WTC11 (cell line): ENCODE results near the gene ETV6. TPM values are rescaled to one million over a fixed set of nuclear protein-coding genes. Genes with fewer than 3 reads are reported as not detected.

ENCODE experiments used
- ATAC-seq: fragments of 200-7000 bp; cut with Tn5 transposase; 2 replicates; pipeline ENCODE4 v1.10.0; 2021; ENCODE audit warnings: mild to moderate bottlenecking, moderate library complexity
- CTCF ChIA-PET: fragments of 300-600 bp; sonication (Branson Sonifier 250); formaldehyde crosslinking; loops from one replicate; lab custom pipeline; 2021; ENCODE audit warnings: antibody characterized with exemption; lab: Charles Lee
- POLR2A ChIA-PET: fragments of 350-600 bp; sonication (Branson Sonifier 250); formaldehyde crosslinking; loops from one replicate; lab custom pipeline; 2021; ENCODE audit warnings: antibody characterized with exemption; lab: Charles Lee
- DNase-seq: peaks from one replicate; pipeline ENCODE4 v3.0.0; 2021; ENCODE audit warnings: low spot score
- H3K27ac Mint-ChIP-seq: 2 replicates; pipeline ENCODE4 v1.8.0; 2021; ENCODE audit warnings: mixed read lengths
- H3K27me3 Mint-ChIP-seq: 2 replicates; pipeline ENCODE4 v1.8.0; 2021; ENCODE audit warnings: low read depth, mild to moderate bottlenecking, moderate library complexity, mixed read lengths
- H3K36me3 Mint-ChIP-seq: 2 replicates; pipeline ENCODE4 v1.8.0; 2021; ENCODE audit warnings: mixed read lengths
- H3K4me1 Mint-ChIP-seq: 2 replicates; pipeline ENCODE4 v1.8.0; 2022; ENCODE audit warnings: mixed read lengths
- H3K4me3 Mint-ChIP-seq: 2 replicates; pipeline ENCODE4 v1.8.0; 2021; ENCODE audit warnings: mild to moderate bottlenecking, moderate library complexity, mixed read lengths
- H3K9me3 Mint-ChIP-seq: 2 replicates; pipeline ENCODE4 v1.8.0; 2021; ENCODE audit warnings: mixed read lengths
- EMX1 ChIP-seq: fragments of 250-450 bp; sonication (Bioruptor Pico); IDR thresholded peaks from 2 replicates; pipeline ENCODE4 v1.8.0; 2021; ENCODE audit warnings: mild to moderate bottlenecking
- FOXP1 ChIP-seq: sonication (generic); formaldehyde crosslinking; IDR thresholded peaks from 2 replicates; pipeline ENCODE4 v1.8.0; 2022; ENCODE audit warnings: missing genetic modification reagents, mild to moderate bottlenecking, moderate library complexity, borderline replicate concordance
- GABPB1 ChIP-seq: sonication (generic); formaldehyde crosslinking; IDR thresholded peaks from 2 replicates; pipeline ENCODE4 v1.8.1; 2023; ENCODE audit warnings: mild to moderate bottlenecking, missing genetic modification reagents
- JUN ChIP-seq: sonication (generic); formaldehyde crosslinking; IDR thresholded peaks from 2 replicates; pipeline ENCODE4 v1.8.0; 2023; ENCODE audit warnings: mild to moderate bottlenecking, missing genetic modification reagents
- NFE2L1 ChIP-seq: sonication (generic); formaldehyde crosslinking; IDR thresholded peaks from 2 replicates; pipeline ENCODE4 v1.8.1; 2023; ENCODE audit warnings: missing genetic modification reagents
- NR1H2 ChIP-seq: sonication (generic); formaldehyde crosslinking; IDR thresholded peaks from 2 replicates; pipeline ENCODE4 v1.9.0; 2021; ENCODE audit warnings: mild to moderate bottlenecking, moderate library complexity, missing genetic modification reagents
- SMAD3 ChIP-seq: sonication (generic); formaldehyde crosslinking; IDR thresholded peaks from 2 replicates; pipeline ENCODE4 v1.8.0; 2022; ENCODE audit warnings: missing genetic modification reagents, mild to moderate bottlenecking, borderline replicate concordance
- SMAD4 ChIP-seq: sonication (generic); formaldehyde crosslinking; IDR thresholded peaks from 2 replicates; pipeline ENCODE4 v1.8.0; 2022; ENCODE audit warnings: mild to moderate bottlenecking, missing genetic modification reagents
- ZNF121 ChIP-seq: sonication (generic); formaldehyde crosslinking; IDR thresholded peaks from 2 replicates; pipeline ENCODE4 v1.8.0; 2023; ENCODE audit warnings: missing genetic modification reagents
- ZNF219 ChIP-seq: sonication (generic); formaldehyde crosslinking; IDR thresholded peaks from 2 replicates; pipeline ENCODE4 v1.8.0; 2023; ENCODE audit warnings: missing genetic modification reagents, mild to moderate bottlenecking, borderline replicate concordance
- ZNF671 ChIP-seq: fragments of 250-450 bp; sonication (Bioruptor Pico); IDR thresholded peaks from 2 replicates; pipeline ENCODE4 v1.8.0; 2021; ENCODE audit warnings: mild to moderate bottlenecking
- total RNA-seq: library from RNA; stranded (reverse); gene quantifications from 3 replicates; pipeline ENCODE4 v1.2.3, GENCODE V29; 2021
- TF ChIP-seq, protein P1 (sequence below): sonication (generic); formaldehyde crosslinking; IDR thresholded peaks from 2 replicates; pipeline ENCODE4 v1.8.0; 2022; ENCODE audit warnings: mild to moderate bottlenecking, missing genetic modification reagents
- TF ChIP-seq, protein P2 (sequence below): sonication (generic); formaldehyde crosslinking; IDR thresholded peaks from 2 replicates; pipeline ENCODE4 v1.8.1; 2022; ENCODE audit warnings: missing genetic modification reagents, borderline replicate concordance
- TF ChIP-seq, protein P3 (sequence below): sonication (generic); formaldehyde crosslinking; IDR thresholded peaks from 2 replicates; pipeline ENCODE4 v1.8.1; 2023; ENCODE audit warnings: mild to moderate bottlenecking, missing genetic modification reagents
- TF ChIP-seq, protein P4 (sequence below): sonication (generic); formaldehyde crosslinking; IDR thresholded peaks from 2 replicates; pipeline ENCODE4 v1.8.0; 2023; ENCODE audit warnings: missing genetic modification reagents
- TF ChIP-seq, protein P5 (sequence below): sonication (generic); formaldehyde crosslinking; IDR thresholded peaks from 2 replicates; pipeline ENCODE4 v1.8.0; 2022; ENCODE audit warnings: missing genetic modification reagents
- TF ChIP-seq, protein P6 (sequence below): sonication (generic); formaldehyde crosslinking; IDR thresholded peaks from 2 replicates; pipeline ENCODE4 v1.8.0; 2022; ENCODE audit warnings: mild to moderate bottlenecking, missing genetic modification reagents
- TF ChIP-seq, protein P7 (sequence below): fragments of 250-450 bp; sonication (Bioruptor Pico); IDR thresholded peaks from 2 replicates; pipeline ENCODE4 v2.1.2; 2022; ENCODE audit warnings: mild to moderate bottlenecking, moderate library complexity
- TF ChIP-seq, protein P8 (sequence below): fragments of 200-600 bp; IDR thresholded peaks from 2 replicates; pipeline ENCODE4 v1.8.0; 2022; ENCODE audit warnings: antibody characterized with exemption
- TF ChIP-seq, protein P9 (sequence below): sonication (generic); formaldehyde crosslinking; conservative IDR thresholded peaks from 2 replicates; pipeline ENCODE4 v1.8.1; 2023; ENCODE audit warnings: mild to moderate bottlenecking, low read depth, missing genetic modification reagents, moderate library complexity

The ETV6 gene
- total RNA-seq, 1 experiment from 2014 or later, result 23.5 TPM

DNA sequence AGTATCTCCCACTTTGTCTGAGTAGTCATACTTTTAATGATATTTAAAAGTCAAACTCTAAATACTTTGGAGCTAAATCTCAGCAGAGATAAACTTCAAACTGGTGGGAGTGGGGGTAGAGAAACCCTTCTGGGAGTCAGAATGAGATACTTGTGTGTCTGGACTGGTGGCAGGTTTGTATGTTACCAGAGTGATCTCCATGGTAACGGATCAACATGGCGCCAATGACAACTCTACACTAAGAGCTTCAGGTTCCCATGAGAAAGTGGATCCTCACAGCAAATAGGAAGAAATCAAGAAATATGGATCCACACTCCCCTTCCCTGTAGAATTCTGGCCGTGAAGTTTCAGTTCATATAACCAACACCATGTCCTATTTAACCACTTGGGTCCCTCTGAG is 121.9 kb downstream of the ETV6 start (continued):
- TF ChIP-seq, protein P1, sequence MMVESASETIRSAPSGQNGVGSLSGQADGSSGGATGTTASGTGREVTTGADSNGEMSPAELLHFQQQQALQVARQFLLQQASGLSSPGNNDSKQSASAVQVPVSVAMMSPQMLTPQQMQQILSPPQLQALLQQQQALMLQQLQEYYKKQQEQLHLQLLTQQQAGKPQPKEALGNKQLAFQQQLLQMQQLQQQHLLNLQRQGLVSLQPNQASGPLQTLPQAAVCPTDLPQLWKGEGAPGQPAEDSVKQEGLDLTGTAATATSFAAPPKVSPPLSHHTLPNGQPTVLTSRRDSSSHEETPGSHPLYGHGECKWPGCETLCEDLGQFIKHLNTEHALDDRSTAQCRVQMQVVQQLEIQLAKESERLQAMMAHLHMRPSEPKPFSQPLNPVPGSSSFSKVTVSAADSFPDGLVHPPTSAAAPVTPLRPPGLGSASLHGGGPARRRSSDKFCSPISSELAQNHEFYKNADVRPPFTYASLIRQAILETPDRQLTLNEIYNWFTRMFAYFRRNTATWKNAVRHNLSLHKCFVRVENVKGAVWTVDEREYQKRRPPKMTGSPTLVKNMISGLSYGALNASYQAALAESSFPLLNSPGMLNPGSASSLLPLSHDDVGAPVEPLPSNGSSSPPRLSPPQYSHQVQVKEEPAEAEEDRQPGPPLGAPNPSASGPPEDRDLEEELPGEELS, result no peak
- TF ChIP-seq, protein P2, sequence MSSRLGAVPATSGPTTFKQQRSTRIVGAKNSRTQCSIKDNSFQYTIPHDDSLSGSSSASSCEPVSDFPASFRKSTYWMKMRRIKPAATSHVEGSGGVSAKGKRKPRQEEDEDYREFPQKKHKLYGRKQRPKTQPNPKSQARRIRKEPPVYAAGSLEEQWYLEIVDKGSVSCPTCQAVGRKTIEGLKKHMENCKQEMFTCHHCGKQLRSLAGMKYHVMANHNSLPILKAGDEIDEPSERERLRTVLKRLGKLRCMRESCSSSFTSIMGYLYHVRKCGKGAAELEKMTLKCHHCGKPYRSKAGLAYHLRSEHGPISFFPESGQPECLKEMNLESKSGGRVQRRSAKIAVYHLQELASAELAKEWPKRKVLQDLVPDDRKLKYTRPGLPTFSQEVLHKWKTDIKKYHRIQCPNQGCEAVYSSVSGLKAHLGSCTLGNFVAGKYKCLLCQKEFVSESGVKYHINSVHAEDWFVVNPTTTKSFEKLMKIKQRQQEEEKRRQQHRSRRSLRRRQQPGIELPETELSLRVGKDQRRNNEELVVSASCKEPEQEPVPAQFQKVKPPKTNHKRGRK (CRISPR knock-in tag), result no peak
- TF ChIP-seq, protein P3, sequence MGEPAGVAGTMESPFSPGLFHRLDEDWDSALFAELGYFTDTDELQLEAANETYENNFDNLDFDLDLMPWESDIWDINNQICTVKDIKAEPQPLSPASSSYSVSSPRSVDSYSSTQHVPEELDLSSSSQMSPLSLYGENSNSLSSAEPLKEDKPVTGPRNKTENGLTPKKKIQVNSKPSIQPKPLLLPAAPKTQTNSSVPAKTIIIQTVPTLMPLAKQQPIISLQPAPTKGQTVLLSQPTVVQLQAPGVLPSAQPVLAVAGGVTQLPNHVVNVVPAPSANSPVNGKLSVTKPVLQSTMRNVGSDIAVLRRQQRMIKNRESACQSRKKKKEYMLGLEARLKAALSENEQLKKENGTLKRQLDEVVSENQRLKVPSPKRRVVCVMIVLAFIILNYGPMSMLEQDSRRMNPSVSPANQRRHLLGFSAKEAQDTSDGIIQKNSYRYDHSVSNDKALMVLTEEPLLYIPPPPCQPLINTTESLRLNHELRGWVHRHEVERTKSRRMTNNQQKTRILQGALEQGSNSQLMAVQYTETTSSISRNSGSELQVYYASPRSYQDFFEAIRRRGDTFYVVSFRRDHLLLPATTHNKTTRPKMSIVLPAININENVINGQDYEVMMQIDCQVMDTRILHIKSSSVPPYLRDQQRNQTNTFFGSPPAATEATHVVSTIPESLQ, result no peak
- TF ChIP-seq SMAD3 (no peak), EMX1 (CRISPR knock-in tag) (no peak), GABPB1 (no peak)
- TF ChIP-seq, protein P4, sequence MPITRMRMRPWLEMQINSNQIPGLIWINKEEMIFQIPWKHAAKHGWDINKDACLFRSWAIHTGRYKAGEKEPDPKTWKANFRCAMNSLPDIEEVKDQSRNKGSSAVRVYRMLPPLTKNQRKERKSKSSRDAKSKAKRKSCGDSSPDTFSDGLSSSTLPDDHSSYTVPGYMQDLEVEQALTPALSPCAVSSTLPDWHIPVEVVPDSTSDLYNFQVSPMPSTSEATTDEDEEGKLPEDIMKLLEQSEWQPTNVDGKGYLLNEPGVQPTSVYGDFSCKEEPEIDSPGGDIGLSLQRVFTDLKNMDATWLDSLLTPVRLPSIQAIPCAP, result no peak
- TF ChIP-seq, all 79 proteins: peak for 0

DNA sequence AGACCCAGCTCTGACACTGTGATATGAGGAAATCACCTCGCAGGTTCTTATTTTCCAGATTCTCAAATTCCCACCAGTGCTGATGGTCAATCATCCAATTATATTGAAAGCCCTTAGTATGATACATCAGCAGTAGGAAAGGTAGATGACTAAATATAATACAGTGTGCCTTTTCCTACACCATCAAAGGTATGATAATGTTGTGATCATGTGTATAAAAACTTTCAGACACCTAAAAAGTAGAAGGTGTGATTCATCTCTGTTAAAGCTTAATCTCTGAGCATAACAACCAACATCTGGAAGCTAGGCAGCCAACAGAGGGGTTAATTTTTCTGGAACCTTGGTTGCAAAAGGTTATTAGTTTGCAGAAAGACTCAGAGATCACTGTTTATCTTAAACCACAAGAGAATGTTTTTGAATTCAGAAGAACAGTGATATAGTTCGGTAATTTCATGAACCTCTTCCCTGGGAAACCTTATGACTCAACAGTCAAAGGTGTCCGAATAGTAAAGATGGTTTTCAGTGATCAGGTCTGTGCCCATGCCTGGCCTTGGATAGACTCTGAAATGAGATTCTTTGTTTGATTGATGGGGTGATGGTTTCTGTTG is 122.5 kb downstream of the ETV6 start:
- TF ChIP-seq, protein P5, sequence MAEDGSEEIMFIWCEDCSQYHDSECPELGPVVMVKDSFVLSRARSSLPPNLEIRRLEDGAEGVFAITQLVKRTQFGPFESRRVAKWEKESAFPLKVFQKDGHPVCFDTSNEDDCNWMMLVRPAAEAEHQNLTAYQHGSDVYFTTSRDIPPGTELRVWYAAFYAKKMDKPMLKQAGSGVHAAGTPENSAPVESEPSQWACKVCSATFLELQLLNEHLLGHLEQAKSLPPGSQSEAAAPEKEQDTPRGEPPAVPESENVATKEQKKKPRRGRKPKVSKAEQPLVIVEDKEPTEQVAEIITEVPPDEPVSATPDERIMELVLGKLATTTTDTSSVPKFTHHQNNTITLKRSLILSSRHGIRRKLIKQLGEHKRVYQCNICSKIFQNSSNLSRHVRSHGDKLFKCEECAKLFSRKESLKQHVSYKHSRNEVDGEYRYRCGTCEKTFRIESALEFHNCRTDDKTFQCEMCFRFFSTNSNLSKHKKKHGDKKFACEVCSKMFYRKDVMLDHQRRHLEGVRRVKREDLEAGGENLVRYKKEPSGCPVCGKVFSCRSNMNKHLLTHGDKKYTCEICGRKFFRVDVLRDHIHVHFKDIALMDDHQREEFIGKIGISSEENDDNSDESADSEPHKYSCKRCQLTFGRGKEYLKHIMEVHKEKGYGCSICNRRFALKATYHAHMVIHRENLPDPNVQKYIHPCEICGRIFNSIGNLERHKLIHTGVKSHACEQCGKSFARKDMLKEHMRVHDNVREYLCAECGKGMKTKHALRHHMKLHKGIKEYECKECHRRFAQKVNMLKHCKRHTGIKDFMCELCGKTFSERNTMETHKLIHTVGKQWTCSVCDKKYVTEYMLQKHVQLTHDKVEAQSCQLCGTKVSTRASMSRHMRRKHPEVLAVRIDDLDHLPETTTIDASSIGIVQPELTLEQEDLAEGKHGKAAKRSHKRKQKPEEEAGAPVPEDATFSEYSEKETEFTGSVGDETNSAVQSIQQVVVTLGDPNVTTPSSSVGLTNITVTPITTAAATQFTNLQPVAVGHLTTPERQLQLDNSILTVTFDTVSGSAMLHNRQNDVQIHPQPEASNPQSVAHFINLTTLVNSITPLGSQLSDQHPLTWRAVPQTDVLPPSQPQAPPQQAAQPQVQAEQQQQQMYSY (CRISPR knock-in tag), result no peak
- TF ChIP-seq, protein P6, sequence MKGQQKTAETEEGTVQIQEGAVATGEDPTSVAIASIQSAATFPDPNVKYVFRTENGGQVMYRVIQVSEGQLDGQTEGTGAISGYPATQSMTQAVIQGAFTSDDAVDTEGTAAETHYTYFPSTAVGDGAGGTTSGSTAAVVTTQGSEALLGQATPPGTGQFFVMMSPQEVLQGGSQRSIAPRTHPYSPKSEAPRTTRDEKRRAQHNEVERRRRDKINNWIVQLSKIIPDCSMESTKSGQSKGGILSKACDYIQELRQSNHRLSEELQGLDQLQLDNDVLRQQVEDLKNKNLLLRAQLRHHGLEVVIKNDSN (CRISPR knock-in tag), result no peak
- TF ChIP-seq SMAD4 (no peak), FOXP1 (CRISPR knock-in tag) (no peak), NFE2L1 (CRISPR knock-in tag) (no peak), ZNF671 (CRISPR knock-in tag) (no peak), NR1H2 (CRISPR knock-in tag) (no peak), ZNF121 (CRISPR knock-in tag) (no peak), ZNF219 (CRISPR knock-in tag) (no peak), JUN (CRISPR knock-in tag) (no peak)
- TF ChIP-seq, protein P7, sequence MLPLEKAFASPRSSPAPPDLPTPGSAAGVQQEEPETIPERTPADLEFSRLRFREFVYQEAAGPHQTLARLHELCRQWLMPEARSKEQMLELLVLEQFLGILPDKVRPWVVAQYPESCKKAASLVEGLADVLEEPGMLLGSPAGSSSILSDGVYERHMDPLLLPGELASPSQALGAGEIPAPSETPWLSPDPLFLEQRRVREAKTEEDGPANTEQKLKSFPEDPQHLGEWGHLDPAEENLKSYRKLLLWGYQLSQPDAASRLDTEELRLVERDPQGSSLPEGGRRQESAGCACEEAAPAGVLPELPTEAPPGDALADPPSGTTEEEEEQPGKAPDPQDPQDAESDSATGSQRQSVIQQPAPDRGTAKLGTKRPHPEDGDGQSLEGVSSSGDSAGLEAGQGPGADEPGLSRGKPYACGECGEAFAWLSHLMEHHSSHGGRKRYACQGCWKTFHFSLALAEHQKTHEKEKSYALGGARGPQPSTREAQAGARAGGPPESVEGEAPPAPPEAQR, result no peak
- TF ChIP-seq, protein P8, sequence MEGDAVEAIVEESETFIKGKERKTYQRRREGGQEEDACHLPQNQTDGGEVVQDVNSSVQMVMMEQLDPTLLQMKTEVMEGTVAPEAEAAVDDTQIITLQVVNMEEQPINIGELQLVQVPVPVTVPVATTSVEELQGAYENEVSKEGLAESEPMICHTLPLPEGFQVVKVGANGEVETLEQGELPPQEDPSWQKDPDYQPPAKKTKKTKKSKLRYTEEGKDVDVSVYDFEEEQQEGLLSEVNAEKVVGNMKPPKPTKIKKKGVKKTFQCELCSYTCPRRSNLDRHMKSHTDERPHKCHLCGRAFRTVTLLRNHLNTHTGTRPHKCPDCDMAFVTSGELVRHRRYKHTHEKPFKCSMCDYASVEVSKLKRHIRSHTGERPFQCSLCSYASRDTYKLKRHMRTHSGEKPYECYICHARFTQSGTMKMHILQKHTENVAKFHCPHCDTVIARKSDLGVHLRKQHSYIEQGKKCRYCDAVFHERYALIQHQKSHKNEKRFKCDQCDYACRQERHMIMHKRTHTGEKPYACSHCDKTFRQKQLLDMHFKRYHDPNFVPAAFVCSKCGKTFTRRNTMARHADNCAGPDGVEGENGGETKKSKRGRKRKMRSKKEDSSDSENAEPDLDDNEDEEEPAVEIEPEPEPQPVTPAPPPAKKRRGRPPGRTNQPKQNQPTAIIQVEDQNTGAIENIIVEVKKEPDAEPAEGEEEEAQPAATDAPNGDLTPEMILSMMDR, result no peak
- TF ChIP-seq, protein P9, sequence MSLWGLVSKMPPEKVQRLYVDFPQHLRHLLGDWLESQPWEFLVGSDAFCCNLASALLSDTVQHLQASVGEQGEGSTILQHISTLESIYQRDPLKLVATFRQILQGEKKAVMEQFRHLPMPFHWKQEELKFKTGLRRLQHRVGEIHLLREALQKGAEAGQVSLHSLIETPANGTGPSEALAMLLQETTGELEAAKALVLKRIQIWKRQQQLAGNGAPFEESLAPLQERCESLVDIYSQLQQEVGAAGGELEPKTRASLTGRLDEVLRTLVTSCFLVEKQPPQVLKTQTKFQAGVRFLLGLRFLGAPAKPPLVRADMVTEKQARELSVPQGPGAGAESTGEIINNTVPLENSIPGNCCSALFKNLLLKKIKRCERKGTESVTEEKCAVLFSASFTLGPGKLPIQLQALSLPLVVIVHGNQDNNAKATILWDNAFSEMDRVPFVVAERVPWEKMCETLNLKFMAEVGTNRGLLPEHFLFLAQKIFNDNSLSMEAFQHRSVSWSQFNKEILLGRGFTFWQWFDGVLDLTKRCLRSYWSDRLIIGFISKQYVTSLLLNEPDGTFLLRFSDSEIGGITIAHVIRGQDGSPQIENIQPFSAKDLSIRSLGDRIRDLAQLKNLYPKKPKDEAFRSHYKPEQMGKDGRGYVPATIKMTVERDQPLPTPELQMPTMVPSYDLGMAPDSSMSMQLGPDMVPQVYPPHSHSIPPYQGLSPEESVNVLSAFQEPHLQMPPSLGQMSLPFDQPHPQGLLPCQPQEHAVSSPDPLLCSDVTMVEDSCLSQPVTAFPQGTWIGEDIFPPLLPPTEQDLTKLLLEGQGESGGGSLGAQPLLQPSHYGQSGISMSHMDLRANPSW, result no peak
- Mint-ChIP-seq H3K9me3 (no peaks in the 10 kb centered on the region; the same call in 1 of the 2 replicates), H3K4me1 (peaks cover 24% of the 10 kb centered on the region), H3K27me3 (no peaks in the 10 kb centered on the region), H3K27ac (no peak overlapping the region), H3K36me3 (no peaks in the 10 kb centered on the region), H3K4me3 (no peak overlapping the region)
- ATAC-seq (no peak), DNase-seq (no peak)
- ChIA-PET CTCF (interaction anchor here (1.4 kb wide), 1 partner anchor 32 kb away, joined by 3 read pairs; no protein-coding TSS in a partner anchor), POLR2A (no interaction called here)
